Esophagus (tissue), 2 donors: ENCODE data around the gene CFDP1. TPM values are rescaled to one million over a fixed set of nuclear protein-coding genes. Genes with fewer than 3 reads are reported as not detected.

Experiments used
- H3K27ac ChIP-seq, 2 donors: one replicate each; pipeline ENCODE4 v1.5.1; 2013; ENCODE audit warnings: low read depth in 2 of 2, mild to moderate bottlenecking in 2 of 2, inconsistent platforms in 1 of 2, low read length in 1 of 2, moderate library complexity in 1 of 2
- H3K27me3 ChIP-seq, 2 donors: one replicate each; pipeline ENCODE4 v1.6.1; 2013; ENCODE audit warnings: low read length in 2 of 2, control low read depth in 1 of 2, mild to moderate bottlenecking in 1 of 2; ENCODE audit not compliant: insufficient read depth in 2 of 2, control insufficient read depth in 1 of 2
- H3K36me3 ChIP-seq, 2 donors: one replicate each; pipeline ENCODE4 v1.6.1; 2013; ENCODE audit warnings: low read length in 1 of 2; ENCODE audit not compliant: control insufficient read depth in 2 of 2, insufficient read depth in 2 of 2
- H3K4me1 ChIP-seq, 2 donors: one replicate each; pipeline ENCODE4 v1.6.1; 2013; ENCODE audit warnings: low read length in 1 of 2; ENCODE audit not compliant: control insufficient read depth in 2 of 2, insufficient read depth in 2 of 2
- H3K4me3 ChIP-seq, 2 donors: one replicate each; pipeline ENCODE4 v1.5.1; 2013; ENCODE audit warnings: low read length in 2 of 2, mild to moderate bottlenecking in 2 of 2, low read depth in 1 of 2, moderate library complexity in 1 of 2
- H3K9me3 ChIP-seq, 2 donors: one replicate each; pipeline ENCODE4 v1.6.1; 2013; ENCODE audit warnings: mild to moderate bottlenecking in 2 of 2, low read depth in 1 of 2, low read length in 1 of 2, moderate library complexity in 1 of 2; ENCODE audit not compliant: control insufficient read depth in 2 of 2, insufficient read depth in 1 of 2
- WGBS, 2 donors: extraction: QIAGEN DNeasy Blood & Tissue Kit; methylation state at CpG; one replicate each; pipeline ENCODE4 v1.1.7; 2013; 5-methylcytosine and 5-hydroxymethylcytosine counted together
- polyA plus RNA-seq, 2 donors: library from polyadenylated mRNA; stranded (reverse); fragments of 200-250 nt; gene quantifications; one replicate each; pipeline ENCODE4 v1.2.3, GENCODE V29; 2013
- donor health status: healthy with polysubstance abuse.
- donor health status: Bipolar disorder and iron deficiency.

Gene CFDP1
- polyA plus RNA-seq, 2 donors: 34.9 to 37.1 TPM

DNA sequence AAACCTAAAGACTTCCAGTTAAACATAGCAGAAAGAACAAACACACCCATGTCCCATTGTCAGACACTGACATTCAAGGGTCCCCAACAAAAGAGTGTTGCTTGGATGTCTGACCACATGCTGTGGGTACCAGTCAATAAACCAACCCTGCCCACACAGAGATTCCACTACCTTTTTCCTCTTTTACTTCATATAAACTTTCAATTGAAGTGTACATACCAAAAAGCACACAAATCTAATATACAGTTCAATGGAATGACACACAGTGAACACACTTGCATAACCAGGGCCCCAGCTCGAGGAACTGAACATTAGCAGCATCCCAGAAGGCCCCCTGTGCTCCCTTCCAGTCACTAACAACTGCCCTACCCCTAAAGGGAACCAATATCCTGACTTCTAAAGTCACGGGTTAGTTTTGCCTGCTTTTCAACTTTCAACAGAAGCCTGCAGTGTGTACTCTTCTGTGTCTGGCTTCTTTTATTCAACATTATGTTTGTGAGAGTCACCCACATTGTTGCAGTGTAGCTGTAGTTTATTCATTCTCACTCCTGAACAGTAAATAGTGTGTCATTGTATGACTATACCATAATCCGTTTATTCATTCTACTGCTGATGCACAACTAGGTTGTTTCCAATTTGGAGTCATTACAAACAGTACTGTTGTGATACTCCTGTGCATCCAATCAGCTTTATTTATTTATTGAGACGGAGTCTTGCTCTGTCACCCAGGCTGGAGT, 18.0 kb downstream of the CFDP1 start:
- H3K9me3 ChIP-seq: no peaks in the 10 kb centered on the region
- peaks cover 0 to 2% of the 10 kb centered on the region in 2 donors for H3K4me1 ChIP-seq
- no peaks in the 10 kb centered on the region for H3K36me3 ChIP-seq
- no peaks in the 10 kb centered on the region for H3K27me3 ChIP-seq
- H3K27ac ChIP-seq: no peak overlapping the region
- 71 to 75% methylated on average over 4 of the region's 4 CpGs for WGBS, 2 donors
- H3K4me3 ChIP-seq: no peak overlapping the region

GRCh38 chr16:75413951-75414350, 19.4 kb downstream of the CFDP1 start:
- H3K27ac ChIP-seq: no peak overlapping the region
- no peaks in the 10 kb centered on the region for H3K27me3 ChIP-seq
- peaks cover 0 to 2% of the 10 kb centered on the region in 2 donors for H3K4me1 ChIP-seq
- H3K4me3 ChIP-seq: no peak overlapping the region
- 81 to 89% methylated on average over 2 of the region's 2 CpGs for WGBS, 2 donors
- peaks cover 0 to 5% of the 10 kb centered on the region in 2 donors for H3K36me3 ChIP-seq
- H3K9me3 ChIP-seq: no peaks in the 10 kb centered on the region

- no peaks in the 10 kb centered on the region for H3K27me3 ChIP-seq
- 81 to 82% methylated on average over 4 of the region's 4 CpGs for WGBS, 2 donors
- peaks cover 0 to 5% of the 10 kb centered on the region in 2 donors for H3K36me3 ChIP-seq
- no peak overlapping the region for H3K27ac ChIP-seq
- no peaks in the 10 kb centered on the region for H3K9me3 ChIP-seq
- H3K4me1 ChIP-seq: no peaks in the 10 kb centered on the region
- no peak overlapping the region for H3K4me3 ChIP-seq
Measured at GRCh38 chr16:75406943-75407342, 26.4 kb downstream of the CFDP1 start.

DNA sequence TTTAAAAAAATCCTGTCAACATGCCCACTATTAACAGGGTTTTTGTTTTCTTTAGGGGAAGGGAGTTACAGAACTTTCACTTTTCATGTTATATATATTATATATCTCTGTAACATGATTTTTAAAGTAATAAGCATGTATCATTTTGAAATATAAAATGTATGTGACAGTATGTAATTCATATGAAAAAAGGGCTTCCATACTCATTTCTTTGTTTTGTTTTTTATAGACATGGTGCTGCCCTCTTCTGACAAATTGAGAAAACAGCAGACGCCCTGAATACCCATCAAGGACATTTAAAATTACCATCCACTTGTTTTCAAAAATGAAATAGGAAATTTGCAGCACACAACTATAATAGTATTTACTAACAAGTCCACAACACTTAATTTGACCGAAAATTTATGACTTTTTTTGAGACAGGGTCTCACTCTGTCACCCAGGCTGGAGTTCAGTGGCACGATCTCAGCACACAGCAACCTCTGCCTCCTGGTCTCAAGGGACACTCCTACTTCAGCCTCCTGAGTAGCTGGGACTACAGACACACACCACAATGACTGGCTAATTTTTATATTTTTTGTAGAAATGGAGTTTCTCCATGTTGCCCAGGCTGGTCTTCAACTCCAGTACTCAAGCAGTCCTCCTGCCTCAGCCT, 30.4 kb downstream of the CFDP1 start:
- no peak overlapping the region for H3K27ac ChIP-seq
- WGBS, 2 donors: 34 to 38% methylated on average over 3 of the region's 3 CpGs
- no peak overlapping the region for H3K4me3 ChIP-seq
- H3K27me3 ChIP-seq: no peaks in the 10 kb centered on the region
- no peaks in the 10 kb centered on the region for H3K36me3 ChIP-seq
- H3K4me1 ChIP-seq: no peaks in the 10 kb centered on the region
- H3K9me3 ChIP-seq: no peaks in the 10 kb centered on the region

DNA sequence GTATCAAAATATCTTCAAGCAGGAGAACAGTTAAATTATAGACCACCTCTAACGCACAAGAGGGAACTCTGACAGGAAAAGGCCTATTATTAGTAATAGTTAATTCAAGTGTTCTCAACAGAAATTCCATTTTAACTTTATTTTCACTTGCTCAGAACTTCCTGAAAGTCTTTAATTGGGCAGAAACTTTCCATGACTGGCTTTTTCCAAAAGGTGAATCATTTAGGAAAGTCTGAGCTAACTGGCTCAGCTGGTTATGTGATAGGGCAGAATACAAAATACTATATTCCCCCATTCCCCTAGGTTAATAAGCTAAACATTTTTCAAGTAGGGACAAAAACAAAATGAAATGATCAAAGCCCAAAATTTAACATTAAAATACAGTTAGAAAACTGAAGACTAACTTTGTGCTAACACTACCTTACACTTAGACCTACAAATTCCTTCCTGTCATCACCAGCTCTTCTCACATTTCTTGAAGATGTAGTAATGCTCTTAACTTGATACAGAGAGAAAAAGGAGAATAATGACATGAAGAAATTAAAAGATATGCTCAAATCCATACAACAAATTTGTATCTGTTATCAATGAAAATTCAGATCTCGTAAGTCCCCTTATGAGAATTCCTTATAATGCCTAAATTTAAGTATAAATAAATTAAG, 31.0 kb downstream of the CFDP1 start:
- 36 to 43% methylated on average over 2 of the region's 2 CpGs for WGBS, 2 donors
- H3K27ac ChIP-seq: no peak overlapping the region
- no peaks in the 10 kb centered on the region for H3K27me3 ChIP-seq
- H3K9me3 ChIP-seq: no peaks in the 10 kb centered on the region
- H3K4me3 ChIP-seq: no peak overlapping the region
- no peaks in the 10 kb centered on the region for H3K36me3 ChIP-seq
- no peaks in the 10 kb centered on the region for H3K4me1 ChIP-seq

GRCh38 chr16:75401691-75402090, 31.6 kb downstream of the CFDP1 start:
- Histone ChIP-seq H3K4me3 (no peak overlapping the region), H3K27ac (no peak overlapping the region), H3K27me3 (no peaks in the 10 kb centered on the region), H3K4me1 (no peaks in the 10 kb centered on the region), H3K9me3 (no peaks in the 10 kb centered on the region), H3K36me3 (no peaks in the 10 kb centered on the region)

DNA sequence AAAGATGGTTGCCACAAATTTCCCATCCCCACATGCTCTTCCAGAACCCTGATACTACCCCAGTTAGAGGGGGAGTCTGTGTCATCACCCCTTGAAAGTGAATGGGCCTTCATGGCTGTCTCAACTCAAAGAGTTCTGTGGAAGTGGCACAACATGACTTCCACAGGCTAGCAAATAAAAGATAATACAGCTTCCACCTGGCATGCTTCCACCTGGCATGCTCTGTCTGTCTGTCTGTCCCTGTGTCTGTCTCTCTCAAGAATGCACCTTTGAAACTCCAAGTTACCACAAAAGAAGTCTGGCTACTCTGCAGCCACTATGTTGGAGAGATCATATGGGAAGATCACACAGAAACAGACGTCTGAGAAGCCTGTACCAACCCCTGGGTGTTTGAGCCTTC, 35.0 kb downstream of the CFDP1 start:
- Histone ChIP-seq H3K4me1 (no peaks in the 10 kb centered on the region), H3K36me3 (peaks cover 0 to 5% of the 10 kb centered on the region in 2 donors), H3K4me3 (no peak overlapping the region), H3K27ac (no peak overlapping the region), H3K9me3 (no peaks in the 10 kb centered on the region), H3K27me3 (no peaks in the 10 kb centered on the region)
- 73% methylated on average over 1 of the region's 1 CpG for whole genome bisulfite sequencing, 2 donors

DNA sequence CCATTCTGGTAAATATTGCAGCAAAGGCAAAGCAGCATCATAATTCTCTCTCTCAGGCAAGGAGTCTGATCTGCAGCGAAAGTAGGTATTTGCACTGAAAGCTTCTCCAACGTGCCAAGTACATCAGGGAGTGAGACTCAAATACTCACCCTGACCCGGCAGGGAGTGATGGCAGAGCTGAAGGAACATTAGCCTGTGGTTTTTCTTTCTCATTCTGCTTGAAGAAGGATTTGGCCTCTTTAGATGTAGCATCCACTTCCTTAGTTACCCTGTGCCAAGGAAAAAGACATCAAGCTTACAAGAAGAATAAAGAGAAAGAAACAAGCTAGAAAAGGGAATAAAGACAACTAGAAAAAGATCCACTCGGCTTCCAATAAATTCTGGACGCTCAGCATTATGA, 38.4 kb downstream of the CFDP1 start:
- Histone ChIP-seq H3K9me3 (no peaks in the 10 kb centered on the region), H3K27ac (no peak overlapping the region), H3K4me1 (no peaks in the 10 kb centered on the region), H3K36me3 (peaks cover 0 to 8% of the 10 kb centered on the region in 2 donors), H3K27me3 (no peaks in the 10 kb centered on the region), H3K4me3 (no peak overlapping the region)
- 79 to 84% methylated on average over 5 of the region's 5 CpGs for WGBS, 2 donors

DNA sequence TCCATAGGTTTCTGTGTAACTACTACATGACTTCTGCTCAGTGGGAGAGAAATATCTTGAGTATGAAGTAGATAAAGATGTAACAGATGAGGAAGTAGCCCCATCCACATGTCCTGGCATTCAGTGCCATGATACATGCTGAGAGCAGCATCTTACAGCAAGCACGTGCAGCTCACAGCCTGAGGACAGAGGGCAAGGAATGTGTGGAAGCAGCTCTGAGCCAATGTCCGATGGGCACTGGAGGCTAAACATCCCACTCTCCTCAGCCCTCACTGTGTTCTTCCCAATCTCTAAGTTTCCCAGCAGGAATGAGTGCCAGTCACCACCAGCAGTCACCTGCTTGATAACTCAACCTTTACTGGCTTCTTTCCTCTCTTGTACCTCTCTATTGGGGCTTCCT, 40.4 kb downstream of the CFDP1 start:
- Histone ChIP-seq H3K4me3 (no peak overlapping the region), H3K36me3 (peaks cover 0 to 8% of the 10 kb centered on the region in 2 donors), H3K4me1 (no peaks in the 10 kb centered on the region), H3K27me3 (no peaks in the 10 kb centered on the region), H3K9me3 (no peaks in the 10 kb centered on the region), H3K27ac (no peak overlapping the region)
- WGBS, 2 donors: 81 to 82% methylated on average over 2 of the region's 2 CpGs
